ENCODE data around the gene MPPE1.
"Not testable (repeated sequence)": the region's sequence is repeated elsewhere in the genome, so short reads cannot be mapped to it uniquely, and the experiment has no call there.

Gene MPPE1

DNA sequence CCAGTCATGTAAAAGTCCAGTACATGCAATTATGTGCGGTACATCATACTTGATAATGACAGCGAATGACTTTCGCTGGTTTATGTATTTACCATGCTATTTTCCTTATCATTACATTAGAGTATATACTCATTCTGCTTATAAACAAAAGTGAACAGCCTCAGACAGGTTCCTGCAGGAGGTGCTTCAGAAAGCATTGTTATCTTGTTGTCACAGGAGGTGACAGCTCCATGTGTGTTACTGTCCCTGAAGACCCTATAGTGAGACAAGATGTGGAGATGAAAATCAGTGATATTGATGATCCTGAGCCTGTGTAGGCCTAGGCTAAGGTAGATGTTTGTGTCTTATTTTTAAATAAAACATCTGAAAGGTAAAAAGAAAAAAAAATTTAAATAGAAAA, 15.3 kb upstream of the MPPE1 start:
- DNase-seq, result no peak

DNA sequence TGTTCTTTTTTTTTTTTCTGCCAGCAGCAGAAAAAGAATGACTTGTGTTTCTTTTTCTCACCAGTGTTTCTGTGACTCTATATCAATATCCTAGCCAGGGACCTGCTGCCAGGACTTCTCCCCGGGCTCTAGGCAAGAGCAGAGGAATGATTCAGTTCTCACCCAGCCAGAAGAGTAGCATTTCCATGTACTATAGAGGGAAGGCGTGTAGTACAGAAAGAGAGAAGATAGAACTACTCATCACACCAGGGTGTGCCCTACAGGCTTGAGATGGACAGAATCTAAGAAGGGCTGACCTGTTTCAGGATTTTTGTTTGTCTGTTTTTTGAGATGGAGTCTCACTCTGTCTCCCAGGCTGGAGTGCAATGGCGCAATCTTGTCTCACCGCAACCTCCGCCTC, 11.4 kb upstream of the MPPE1 start:
- DNase-seq, result not testable (repeated sequence)

DNA sequence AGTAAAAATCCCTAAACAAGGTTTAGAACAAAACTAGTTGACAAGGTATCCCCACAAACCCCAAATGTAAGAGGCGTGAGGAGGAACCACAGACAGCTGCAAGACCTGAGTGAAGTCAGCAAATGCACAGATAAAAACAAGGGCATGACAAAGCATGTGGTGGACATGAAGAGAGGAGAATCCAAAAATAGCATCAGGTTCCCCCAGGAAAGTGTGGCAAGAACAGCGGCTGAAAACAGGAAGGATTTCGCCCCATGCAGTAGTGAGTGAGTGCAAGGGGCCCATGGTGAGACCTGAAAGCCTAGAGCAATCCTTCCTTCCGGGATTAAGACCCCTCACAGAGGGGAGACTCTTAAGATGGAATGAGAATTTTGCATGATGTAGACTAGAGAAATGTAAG, 8.8 kb upstream of the MPPE1 start:
- not testable (repeated sequence) for DNase-seq

DNA sequence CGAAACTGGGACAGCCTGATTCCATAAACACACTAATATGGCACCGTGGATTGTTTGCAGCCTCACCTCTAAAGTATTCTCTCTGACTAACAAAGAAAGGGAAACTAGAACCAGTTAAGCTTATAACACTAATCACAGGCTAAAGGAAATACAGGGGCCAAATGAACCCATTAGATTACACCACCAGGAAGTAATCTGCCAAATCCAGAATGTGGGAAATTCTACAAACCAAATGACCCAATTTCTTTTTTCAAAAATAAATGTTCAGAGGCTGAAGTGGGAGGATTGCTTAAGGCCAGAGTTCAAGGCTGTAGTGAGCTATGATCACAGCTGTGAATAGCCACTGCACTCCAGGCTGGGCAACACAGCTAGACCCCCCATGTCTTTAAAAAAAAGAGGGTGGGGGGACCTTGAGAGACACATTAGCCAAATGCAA, 1.5 kb upstream of the MPPE1 start:
- no peak for DNase-seq

DNA sequence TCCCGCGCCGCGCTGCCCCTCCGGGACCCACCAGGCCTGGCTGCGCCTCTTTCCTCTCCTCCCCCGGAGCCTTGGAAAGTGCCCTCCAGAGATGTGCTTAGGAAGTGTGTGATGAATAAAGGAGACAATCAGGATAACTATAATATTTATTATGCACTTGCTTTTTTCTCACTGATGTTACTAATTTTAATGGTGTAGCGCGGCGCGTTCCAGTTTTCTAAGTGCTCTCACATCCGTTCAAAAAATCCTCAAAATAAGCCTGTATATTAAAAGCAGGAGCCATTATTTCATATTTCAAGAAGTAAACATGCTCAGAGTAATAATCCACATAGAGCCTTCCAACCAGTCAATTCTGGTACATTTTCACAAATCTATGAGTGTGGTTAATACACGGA, 941 bp upstream of the MPPE1 start:
- DNase-seq, result no peak

DNA sequence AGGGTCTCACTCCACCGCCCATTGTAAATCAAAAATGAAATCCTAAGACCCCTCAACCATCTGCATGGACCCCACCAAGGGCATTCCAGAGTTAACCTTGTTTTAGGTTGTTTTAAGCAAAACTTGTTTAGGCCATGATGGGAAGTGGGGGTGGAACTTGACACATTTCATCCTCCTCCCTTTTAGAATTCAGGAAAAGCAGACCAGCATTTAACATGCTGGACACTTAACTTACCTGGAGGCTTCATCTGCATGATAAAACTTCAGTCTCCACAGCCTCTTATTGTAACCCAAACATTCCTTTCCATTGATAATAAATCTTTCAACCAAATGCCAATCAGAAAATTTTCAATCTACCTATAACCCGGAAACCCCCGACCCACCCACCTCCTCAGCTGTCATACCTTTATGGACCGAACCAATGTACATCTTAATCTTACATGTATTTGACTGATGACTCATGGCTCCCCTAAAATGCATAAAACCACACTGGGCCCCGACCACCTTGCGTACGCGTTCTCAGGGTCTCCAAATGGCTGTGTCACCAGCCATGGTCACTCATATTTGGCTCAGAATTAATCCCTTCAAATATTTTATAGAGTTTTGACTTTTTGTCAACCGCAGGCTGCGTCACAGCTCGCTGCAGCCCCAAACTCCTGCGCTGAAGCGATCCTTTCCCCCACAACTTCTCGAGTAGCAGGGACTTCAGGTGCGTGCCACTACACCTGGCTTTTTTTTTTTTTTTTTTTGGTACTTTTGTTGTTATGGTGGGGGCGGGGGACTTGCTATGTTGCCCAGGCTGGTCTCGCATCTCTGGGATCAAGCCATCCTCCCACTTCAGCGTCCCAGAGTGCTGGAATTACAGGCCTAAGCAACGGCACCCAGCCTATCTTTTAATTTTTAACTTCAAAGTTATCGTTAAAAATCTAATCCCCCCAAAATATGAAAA, 917 bp downstream of the MPPE1 start:
- DNase-seq, result no peak

DNA sequence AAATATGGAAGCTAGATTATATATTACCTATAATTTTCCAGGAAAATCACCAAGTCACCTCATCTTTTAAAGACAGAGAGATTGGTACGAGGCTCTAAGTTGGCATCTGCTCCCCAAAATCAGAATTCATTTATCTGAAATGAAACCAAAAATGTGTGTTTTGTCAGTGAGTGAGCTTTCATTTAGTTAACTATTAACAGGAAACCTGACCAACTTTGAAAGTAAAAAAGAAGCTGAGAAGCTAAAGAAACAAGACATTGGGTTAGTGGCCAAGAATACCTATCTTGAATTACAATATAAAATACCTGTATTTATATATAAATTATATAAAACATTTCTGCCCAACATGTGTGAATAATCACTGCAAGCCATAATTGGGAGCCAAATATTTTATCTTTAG, 1.9 kb downstream of the MPPE1 start:
- DNase-seq, result no peak

DNA sequence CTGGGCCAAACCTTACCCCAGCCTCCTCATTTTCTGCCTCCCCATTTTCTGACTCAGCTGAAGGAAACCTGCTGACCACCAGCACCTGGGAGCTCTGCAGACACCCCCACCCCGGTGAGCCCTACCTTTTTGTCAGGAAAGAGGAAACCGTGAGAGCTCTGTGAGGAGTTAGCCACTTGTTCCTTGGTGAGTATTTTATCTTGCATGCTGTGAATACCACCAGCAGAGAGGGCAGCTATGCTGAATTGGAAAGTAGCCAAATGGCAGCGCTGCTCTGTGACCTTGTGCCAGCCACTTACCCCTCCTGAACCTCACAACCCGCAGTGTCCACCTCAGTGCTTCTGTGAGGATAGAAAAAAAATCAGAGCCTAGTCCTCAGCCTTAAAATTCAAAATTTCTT, 2.5 kb downstream of the MPPE1 start:
- no peak for DNase-seq

DNA sequence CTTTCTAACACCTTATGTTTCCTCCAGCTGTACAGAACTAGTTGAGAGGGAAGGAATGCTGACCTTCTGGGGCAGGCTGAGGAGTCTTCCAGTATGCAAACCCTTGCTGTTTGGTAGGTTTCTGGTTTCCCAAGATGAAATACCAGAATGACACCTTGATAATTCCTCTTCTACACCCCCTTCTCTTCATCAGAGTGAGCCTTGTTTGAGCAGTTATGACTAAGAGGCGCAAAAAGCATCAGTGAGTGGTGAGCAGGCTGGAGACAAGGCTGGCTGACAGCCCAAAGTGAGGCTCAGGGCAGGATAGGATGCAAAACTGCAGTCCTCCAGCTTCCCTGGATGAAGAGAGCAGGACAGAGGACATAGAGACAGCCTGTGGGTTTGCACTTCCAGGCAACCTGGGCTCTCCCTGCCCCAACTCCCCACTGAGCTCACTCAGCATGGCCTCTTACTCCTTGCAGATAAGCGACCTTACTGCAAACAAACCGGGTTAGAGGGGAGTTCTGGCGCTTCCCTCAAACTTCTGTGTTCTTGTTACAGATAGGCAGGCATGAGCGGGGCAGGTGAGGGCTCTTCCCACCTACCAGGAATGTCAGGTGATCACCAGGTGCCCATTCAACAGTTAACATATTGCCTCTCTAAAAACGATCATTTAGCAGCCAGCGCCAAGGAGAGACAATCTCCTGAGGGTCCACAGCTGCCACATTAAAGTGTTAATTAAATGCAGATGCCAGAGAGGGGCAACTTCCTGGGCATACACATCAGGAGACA, 5.4 kb downstream of the MPPE1 start:
- DNase-seq, result no peak

DNA sequence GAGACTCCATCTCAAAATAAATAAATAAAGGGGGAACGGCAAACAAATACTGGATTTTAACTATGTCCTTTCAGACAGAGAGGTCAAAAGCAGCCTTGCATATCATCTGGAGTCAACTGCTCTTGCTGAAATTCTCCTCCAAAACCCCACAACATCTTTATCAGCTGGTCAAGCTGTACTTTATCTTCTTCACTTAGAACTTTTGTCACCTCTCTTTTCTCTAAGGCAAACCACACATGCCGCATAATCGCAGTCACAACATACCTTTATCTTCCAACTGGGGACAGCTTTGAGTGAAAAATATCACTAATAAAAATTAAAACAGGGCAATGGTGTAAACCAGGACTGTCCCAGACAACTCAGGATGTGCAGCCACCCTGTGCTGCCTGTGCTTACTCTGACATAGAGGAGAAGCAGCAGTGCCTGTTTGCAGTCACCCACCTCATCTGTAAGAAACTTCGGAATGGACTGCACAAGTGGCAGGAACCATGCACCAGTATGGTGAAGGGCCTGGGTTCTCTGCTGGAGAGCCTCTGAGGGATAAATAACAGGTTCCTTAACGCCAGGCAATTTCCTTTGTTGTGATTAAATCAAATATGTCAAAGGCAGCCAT, 6.2 kb downstream of the MPPE1 start:
- no peak for DNase-seq

DNA sequence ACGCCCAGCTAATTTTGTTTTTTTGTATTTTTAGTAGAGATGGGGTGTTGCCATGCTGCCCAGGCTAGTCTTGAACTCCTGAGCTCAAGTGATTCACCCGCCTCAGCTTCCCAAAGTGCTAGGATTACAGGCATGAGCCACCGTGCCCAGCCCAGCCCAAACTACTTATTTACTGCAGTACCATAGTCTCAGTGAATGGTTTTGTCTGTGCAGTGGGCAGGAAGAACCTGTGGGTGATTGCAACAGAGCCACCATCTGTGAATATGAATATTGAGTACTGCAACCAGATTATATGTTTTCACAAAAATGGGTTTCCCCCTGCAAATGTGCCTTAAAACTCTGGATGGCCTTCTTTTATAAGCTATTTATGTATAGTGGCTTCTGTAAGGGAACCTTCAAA, 9.1 kb downstream of the MPPE1 start:
- no peak for DNase-seq

DNA sequence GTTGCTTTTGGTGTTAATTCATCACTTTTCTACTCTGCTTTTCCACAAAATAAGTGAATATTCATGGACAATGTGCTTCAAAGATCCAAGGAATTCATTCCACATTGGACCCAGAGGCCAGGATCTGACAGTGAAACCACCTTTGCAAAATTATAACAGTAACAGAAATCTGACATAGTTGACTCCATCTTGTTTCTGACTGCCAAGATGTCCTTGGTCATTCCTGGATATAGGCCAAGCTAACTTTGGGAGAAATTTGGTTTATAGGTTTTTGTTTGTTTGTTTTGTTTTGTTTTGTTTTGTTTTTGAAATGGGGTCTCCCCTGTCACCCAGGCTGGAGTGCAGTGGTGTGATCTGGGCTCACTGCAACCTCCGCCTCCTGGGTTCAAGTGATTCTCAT, 10.3 kb downstream of the MPPE1 start:
- no peak for DNase-seq

DNA sequence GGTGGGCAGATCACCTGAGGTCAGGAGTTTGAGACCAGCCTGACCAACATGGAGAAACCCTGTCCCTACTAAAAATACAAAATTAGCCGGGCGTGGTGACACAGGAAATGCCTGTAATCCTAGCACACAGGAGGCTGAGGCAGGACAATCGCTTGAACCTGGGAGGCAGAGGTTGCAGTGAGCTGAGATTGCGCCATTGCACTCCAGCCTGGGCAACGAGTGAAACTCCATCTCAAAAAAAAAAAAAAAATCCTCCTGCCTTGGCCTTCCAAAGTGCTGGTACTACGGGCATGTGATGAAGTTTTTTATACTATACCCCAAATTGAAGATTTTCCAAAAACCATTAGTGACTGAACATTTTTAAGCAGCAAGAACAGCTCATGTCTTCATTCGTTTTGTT, 15.7 kb downstream of the MPPE1 start:
- DNase-seq, result not testable (repeated sequence)

DNA sequence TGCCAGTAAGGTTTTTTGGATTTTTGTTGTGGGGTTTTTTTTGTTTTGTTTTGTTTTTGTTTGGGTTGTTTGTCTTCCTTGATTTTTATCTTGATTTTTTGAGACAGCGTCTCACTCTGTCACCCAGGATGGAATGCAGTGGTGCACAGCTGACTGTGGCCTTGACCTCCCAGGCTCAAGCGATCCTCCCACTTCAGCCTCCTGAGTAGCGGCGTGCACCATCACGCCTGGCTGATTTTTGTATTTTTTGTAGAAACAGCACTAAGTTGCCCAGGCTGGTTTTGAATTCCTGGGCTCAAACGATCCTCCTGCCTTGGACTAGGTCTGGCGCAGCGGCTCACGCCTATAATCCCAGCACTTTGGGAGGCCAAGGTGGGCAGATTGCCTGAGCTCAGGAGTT, 16.4 kb downstream of the MPPE1 start:
- DNase-seq, result no peak

DNA sequence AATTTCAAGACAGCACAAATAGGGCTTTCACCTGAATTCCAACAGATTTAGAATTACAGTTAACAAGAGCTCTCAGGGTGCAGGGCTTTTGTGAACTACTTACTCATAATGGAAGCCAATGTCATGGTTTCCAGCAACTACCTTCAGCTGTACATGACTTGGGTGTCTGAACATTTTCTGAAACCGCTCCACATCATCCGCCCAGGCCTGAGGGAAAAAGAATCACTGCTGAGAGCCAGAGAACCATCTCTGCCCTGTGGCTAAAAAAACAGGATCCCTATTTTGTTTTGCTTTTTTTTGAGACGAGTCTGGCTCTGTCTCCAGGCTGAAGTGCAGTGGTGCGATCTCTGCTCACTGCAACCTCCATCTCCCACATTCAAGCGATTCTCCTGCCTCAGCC, 18.8 kb downstream of the MPPE1 start:
- no peak for DNase-seq

DNA sequence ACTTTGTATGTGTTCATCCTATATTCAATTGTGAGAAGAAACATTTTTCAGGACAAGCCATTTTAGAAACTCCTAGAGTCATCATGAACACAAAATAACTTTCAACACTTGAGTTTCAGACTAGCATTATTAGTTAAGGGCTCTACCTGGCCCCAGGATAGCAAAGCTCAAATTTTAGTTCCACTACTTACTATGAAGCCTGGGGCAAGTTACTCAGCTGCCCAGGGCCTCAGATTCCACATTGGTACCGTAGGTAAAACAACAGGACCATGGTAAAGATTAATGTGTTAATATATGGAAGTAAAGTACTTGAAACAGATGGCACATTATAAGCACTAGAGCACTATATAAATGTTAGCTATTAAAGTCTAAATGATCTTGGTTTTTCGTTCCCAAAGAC, 19.4 kb downstream of the MPPE1 start:
- DNase-seq, result no peak

DNA sequence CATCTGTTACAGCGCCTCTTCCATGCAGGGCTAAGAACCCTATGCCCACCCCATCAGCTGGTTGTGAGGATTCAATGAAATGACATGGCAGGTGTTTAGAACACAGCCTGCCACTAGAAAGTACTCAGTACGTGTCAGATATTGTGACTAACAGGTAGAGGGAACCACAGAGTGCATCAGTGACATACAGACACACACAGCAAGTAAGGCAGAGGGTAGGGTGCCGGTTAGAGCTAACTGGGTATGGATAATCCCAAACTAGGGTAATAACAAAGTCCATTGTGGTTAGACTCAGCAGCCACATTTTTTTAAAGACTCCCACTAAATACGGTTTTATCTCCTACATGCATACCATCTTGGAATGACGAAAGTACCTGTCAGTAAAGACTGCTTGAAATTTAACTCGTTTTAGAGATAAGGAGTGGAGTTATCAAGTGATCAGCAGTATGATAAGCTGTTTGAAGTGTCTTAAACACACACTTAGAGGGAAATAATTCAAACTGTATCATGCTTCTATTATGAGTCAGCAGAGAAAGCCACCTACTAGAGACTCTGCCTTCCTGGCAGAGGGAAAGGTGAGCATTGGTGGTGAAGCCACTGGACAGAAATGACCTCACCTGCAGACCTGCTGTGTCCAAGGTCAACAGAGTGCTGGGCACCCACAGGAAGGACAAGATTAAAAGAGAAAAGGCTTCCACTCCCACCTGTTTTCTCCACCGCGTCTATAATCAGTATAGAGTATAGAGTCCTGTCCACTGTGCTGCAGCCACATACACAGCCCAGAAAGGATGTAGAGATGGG, 20.6 kb downstream of the MPPE1 start:
- DNase-seq, result no peak

DNA sequence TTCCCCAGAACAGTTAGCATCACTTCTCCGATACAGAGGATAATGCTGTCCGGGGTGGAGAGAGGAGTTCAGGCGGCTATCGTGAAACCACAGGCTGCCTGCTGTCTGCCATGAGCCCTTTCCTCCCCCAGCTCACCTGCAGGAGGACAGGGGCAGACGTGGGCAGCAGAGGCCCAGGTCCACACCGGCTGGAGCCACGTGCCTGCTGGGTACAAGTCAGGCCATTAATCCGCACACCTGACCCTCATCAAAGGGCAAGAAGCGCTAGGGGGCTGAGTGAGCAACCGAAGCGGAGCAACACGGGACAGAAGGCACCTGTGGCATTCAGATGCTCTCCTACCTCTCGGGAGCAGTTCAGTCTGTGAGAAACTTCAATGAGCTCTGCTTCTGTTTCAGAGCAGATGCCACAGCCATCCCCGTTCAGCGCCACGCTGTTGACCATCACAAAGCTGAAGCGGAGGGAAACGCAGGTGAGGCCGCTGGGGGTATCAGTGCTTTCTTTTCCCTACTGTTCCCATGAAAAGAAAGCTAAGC, 21.5 kb downstream of the MPPE1 start:
- no peak for DNase-seq

DNA sequence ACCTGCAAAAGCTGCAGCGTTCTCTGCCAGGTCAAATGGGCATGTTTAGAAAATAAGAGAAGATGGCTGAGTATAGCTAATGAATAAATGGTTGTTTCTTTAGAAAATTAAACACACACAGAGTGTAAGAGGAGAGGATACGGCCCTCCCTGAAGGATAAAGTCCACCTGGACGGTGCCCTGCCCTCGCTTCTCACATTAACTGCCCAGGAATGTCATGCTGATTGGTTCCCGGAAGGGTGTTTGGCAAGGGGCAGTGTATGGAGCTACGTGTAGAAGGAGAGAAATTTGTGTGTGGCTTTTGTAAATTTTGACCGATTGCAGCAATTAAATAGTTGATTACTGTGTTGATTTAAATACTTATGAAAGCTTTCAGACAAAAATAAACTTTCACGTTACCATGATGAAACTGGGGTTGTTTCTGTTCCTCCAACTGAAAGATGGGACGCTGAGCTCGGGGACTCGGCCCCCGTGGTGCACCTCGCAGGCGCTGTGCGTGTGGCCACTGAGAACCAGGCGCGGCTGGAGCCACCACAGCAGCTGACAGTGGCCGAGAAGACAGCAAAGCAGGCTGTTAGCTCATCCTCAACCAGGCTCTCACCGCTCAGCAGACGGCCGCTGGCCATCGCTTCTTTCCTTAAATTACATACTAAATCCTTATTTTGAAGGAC, 22.7 kb downstream of the MPPE1 start:
- DNase-seq, result no peak

DNA sequence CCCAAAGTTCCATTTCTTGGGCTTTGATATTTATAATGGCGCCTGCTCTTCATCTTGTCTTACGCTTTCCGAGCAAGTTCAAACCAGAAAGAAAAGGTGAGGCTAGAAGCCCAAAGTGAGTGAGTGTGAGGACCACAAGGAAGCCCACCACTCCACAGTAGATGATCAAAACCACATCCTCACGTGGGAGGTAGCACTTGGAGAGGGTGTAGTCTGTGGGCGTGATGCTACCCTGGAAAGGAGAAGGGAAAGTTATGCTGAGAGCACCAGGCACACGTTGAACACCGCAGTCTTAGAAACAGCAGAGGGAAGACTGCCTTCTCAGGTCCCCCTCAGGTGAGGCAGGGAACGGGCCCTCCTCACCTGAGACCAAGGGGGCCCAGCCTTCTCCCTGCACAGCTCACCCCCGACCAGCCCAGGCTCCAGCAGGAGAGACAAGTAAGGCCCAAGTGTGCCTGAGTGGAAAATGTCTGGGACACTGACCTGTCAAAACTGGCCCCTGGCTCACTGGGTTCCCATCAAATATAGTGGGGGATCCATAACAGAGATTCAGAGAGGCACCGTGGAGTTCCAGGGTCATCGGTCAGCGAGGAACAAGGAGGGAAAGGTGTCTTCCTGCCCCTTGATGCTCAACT, 23.6 kb downstream of the MPPE1 start:
- DNase-seq, result no peak

DNA sequence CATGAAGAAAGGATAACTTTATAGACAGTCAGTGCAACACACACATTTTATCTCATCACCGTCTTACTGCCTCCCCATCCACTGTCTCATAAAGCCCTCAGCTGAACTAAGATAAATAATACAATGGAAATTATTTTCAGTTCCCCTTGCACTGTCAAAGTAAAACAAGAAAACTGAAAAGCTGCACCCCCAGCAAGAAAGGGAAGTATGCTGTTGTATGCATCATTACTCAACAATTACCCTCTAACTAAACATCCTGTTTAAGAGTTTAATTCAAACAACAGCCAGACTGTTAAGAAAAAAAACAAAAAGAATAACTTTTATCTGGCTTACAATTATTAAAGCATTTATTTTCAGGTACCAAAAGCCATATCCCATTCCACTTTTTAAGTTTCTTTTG, 25.0 kb downstream of the MPPE1 start:
- no peak for DNase-seq

DNA sequence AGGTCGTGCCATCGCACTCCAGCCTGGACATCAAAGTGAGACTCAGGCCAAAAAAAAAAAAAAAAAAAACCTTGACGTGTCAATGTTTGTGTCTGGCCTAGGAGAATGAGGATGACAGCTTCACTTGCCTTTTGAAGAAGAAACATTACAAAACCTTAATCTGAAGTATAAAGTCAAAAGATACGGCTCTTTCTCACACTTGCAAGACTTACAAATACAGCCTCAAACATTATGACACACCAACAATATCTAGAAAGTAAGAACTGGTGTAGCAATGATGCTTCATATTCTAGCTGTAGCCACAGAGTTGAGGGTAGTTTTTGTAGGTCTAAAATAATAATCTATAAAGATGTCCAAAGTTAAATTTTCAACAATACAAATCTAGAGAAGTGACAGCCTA, 25.5 kb downstream of the MPPE1 start:
- no peak for DNase-seq

Measured in activated naive CD4-positive, alpha-beta T cell (primary cell).